ENCODE data around the gene ASIP. TPM values are rescaled to one million over a fixed set of nuclear protein-coding genes. Genes with fewer than 3 reads are reported as not detected.

ASIP gene
- total RNA-seq, 1 donor from 2014 or later: not detected

DNA sequence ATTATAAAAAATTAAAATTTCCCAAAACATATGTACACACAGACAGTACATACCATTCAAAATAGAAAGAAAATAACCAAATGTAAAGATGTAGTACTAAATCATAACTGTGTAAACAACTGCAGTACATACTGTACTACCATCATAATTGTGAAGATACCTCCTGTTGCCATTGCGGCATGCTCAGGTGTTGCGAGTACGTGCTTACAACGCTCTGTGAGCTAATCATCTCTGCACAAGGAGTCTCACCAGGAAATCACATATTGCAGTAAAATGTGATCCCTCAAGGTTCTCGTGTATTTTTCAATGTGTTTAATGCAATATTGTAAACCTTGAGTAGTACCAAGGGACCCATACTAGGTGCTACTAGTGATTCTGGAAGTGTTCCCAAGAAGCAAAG, 22.9 kb downstream of the ASIP start:
- no peaks in the 10 kb centered on the region for H3K36me3 Mint-ChIP-seq (ENCODE audit: low read depth)
- H3K27me3 Mint-ChIP-seq (ENCODE audit: low read depth): no peaks in the 10 kb centered on the region
- H3K27ac Mint-ChIP-seq (ENCODE audit: unreplicated experiment): no peak overlapping the region
- no peaks in the 10 kb centered on the region for H3K9me3 Mint-ChIP-seq (ENCODE audit: low read depth)
- no peak for TF ChIP-seq CTCF (IDR thresholded peaks at IDR 0.05)
- H3K4me1 Mint-ChIP-seq (ENCODE audit: low read depth): peaks cover 4% of the 10 kb centered on the region
- DNase-seq (ENCODE audit: low spot score): no peak
- H3K4me3 Mint-ChIP-seq (ENCODE audit: unreplicated experiment): no peak overlapping the region

DNA sequence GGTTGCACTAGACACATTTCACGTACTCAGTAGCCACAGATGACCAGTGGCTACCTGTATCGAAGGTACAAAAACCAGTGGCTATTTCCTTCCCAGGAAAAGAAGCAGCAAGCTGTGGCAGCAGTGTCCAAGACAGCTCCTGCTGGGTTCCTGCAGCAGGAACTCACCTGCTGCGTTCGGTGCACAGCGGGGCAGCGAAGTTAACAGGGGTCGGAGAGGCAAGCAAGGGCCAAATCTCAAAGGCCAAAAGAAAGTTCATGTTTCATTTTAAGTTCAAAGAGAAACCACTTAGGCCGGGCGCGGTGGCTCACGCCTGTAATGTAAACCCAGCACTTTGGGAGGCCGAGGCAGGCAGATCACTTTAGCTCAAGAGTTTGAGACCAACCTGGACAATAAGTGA, 26.9 kb downstream of the ASIP start:
- Mint-ChIP-seq H3K4me1 (ENCODE audit: low read depth) (peaks cover 18% of the 10 kb centered on the region), H3K27me3 (ENCODE audit: low read depth) (no peaks in the 10 kb centered on the region), H3K27ac (ENCODE audit: unreplicated experiment) (no peak overlapping the region), H3K36me3 (ENCODE audit: low read depth) (peaks cover under 1% of the 10 kb centered on the region), H3K9me3 (ENCODE audit: low read depth) (no peaks in the 10 kb centered on the region), H3K4me3 (ENCODE audit: unreplicated experiment) (peak overlapping the region; percentile 34)
- no peak for TF ChIP-seq CTCF (IDR thresholded peaks at IDR 0.05)
- no peak for DNase-seq (ENCODE audit: low spot score)

DNA sequence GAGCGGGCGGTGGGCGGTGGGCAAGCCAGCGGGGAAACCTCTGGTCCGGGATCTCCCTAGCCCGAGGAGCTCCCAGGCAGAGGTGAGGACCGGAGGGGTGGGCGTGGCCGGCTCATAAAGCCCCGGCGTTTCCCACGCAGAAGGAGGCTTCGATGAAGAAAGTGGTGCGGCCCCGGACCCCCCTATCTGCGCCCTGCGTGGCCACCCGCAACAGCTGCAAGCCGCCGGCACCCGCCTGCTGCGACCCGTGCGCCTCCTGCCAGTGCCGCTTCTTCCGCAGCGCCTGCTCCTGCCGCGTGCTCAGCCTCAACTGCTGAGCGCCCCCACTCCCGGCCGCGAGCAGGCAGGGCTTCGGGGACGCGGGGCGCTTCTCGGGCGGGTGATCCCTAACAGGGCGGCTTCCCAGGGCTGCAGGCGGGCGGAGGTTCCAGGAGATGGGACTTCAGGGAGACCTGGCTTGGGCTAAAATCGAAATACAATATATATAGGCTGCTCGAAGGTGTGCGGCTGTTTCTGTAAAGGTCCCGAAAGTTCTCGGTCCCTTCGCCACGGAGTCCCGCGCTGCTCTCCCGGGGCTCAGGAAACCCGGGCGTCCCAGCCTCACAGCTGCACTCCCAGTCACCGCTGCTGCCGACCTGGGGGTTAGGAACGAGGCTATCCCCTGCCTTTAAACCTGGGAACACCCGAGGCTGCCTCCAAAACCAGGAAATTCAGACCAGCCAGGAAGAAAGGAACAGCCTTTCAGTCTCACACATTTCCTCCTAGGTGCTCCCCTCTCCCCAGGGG, 27.8 kb downstream of the ASIP start:
- H3K4me1 Mint-ChIP-seq (ENCODE audit: low read depth): peaks cover 21% of the 10 kb centered on the region
- no peak for TF ChIP-seq CTCF (IDR thresholded peaks at IDR 0.05)
- peak; percentile 84 for DNase-seq (ENCODE audit: low spot score)
- H3K27ac Mint-ChIP-seq (ENCODE audit: unreplicated experiment): peak overlapping the region; percentile 74
- peak overlapping the region; percentile 68 for H3K4me3 Mint-ChIP-seq (ENCODE audit: unreplicated experiment)
- H3K36me3 Mint-ChIP-seq (ENCODE audit: low read depth): peaks cover 8% of the 10 kb centered on the region
- H3K9me3 Mint-ChIP-seq (ENCODE audit: low read depth): no peaks in the 10 kb centered on the region
- H3K27me3 Mint-ChIP-seq (ENCODE audit: low read depth): no peaks in the 10 kb centered on the region

DNA sequence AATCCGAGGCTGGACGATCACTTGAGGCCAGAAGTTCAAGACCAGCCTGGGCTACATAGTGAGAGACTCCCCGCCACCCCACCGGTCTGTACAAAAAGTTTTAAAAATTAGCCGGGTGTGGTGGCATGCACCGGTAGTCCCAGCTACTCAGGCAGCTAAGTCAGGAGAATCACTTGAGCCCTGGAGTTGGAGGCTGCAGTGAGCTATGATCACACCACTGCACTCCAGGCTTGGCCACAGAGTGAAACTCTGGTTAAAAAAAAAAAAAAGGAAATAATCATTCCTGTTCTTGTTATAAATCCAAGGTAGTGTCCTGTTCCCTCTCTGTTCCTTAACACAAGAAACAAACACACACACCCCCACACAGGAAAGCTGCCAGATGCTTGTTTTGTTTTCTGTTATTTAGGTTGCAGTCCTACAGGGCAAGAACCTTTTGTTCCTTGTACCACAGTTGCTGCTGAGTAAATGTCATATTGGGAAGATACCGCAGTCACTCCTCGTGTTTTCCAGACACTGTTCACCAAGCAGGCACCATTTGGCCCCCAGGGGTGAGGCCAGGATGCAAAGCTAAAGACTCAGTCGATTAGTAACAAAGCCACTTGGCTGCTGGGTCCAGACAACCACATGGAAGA, 28.9 kb downstream of the ASIP start:
- Mint-ChIP-seq H3K27me3 (ENCODE audit: low read depth) (no peaks in the 10 kb centered on the region), H3K27ac (ENCODE audit: unreplicated experiment) (no peak overlapping the region), H3K4me1 (ENCODE audit: low read depth) (peaks cover 21% of the 10 kb centered on the region), H3K9me3 (ENCODE audit: low read depth) (no peaks in the 10 kb centered on the region), H3K36me3 (ENCODE audit: low read depth) (peaks cover 13% of the 10 kb centered on the region), H3K4me3 (ENCODE audit: unreplicated experiment) (no peak overlapping the region)
- TF ChIP-seq CTCF (IDR thresholded peaks at IDR 0.05): no peak
- no peak for DNase-seq (ENCODE audit: low spot score)

- no peak for TF ChIP-seq CTCF (IDR thresholded peaks at IDR 0.05)
- peak overlapping the region; percentile 27 for H3K27ac Mint-ChIP-seq (ENCODE audit: unreplicated experiment)
- no peak for DNase-seq (ENCODE audit: low spot score)
These were observed 30.7 kb downstream of the ASIP start for GRCh38 chr20:34271956-34272355.

More at GRCh38 chr20:34271956-34272355, 30.7 kb downstream of the ASIP start:
- Mint-ChIP-seq H3K4me3 (ENCODE audit: unreplicated experiment) (no peak overlapping the region), H3K4me1 (ENCODE audit: low read depth) (peaks cover 21% of the 10 kb centered on the region), H3K9me3 (ENCODE audit: low read depth) (no peaks in the 10 kb centered on the region), H3K27me3 (ENCODE audit: low read depth) (no peaks in the 10 kb centered on the region), H3K36me3 (ENCODE audit: low read depth) (peaks cover 16% of the 10 kb centered on the region)
